AG04450 (cell line): ENCODE results near the gene ASB13. TPM values are rescaled to one million over a fixed set of nuclear protein-coding genes. Genes with fewer than 3 reads are reported as not detected.

Experiments
- CTCF ChIA-PET: fragments of 300-600, 350-600 bp; formaldehyde crosslinking; extraction: SDS; loops from one replicate; lab custom pipeline; 2022; ENCODE audit warnings: antibody characterized with exemption, inconsistent platforms; lab: Charles Lee
- POLR2A ChIA-PET: fragments of 350-600 bp; formaldehyde crosslinking; extraction: SDS; loops from one replicate; lab custom pipeline; 2021; ENCODE audit warnings: antibody characterized with exemption, inconsistent platforms; lab: Yijun Ruan, JAX
- DNase-seq: peaks from one replicate; pipeline ENCODE4 v3.0.0-alpha.2; 2011; ENCODE audit warnings: low read depth, low spot score
- H3K27ac ChIP-seq: one replicate; pipeline ENCODE4 v1.5.1; 2012; ENCODE audit warnings: low read depth, low read length, control low read depth
- H3K27me3 ChIP-seq: one replicate; pipeline ENCODE4 v1.6.0; 2012; ENCODE audit warnings: low read length; ENCODE audit not compliant: control insufficient read depth, insufficient read depth
- H3K4me3 ChIP-seq: 2 replicates; pipeline ENCODE4 v1.5.1; 2011; ENCODE audit warnings: mild to moderate bottlenecking, low read depth, low read length, control low read depth
- H3K9me3 ChIP-seq: 2 replicates; pipeline ENCODE4 v1.5.1; 2012; ENCODE audit warnings: low read length; ENCODE audit not compliant: control insufficient read depth, insufficient read depth
- CTCF ChIP-seq: IDR thresholded peaks from 2 replicates; pipeline ENCODE4 v1.5.1; 2011; ENCODE audit warnings: low read depth, low read length, control low read depth, inconsistent platforms
- polyA plus RNA-seq: library from polyadenylated mRNA; depleted of rRNA; stranded (reverse); fragments of >200 nt; gene quantifications from 2 replicates; pipeline ENCODE4 v1.2.3, GENCODE V29; 2011

The ASB13 gene
- polyA plus RNA-seq, 1 experiment, result 4.0 TPM

GRCh38 chr10:5606864-5607263 lies 59.5 kb downstream of the ASB13 start:
- H3K4me3 ChIP-seq, result no peak overlapping the region
- H3K27ac ChIP-seq, result no peak overlapping the region
- no peaks in the 10 kb centered on the region for H3K27me3 ChIP-seq
- ChIA-PET POLR2A (no interaction called here), CTCF (interaction anchor here (2.0 kb wide), 1 partner anchor 16 kb away, joined by 7 read pairs; no protein-coding TSS in a partner anchor)
- DNase-seq, result no peak
- H3K9me3 ChIP-seq, result peaks cover 14% of the 10 kb centered on the region
- no peak for TF ChIP-seq CTCF

GRCh38 chr10:5606321-5606720 lies 60.1 kb downstream of the ASB13 start:
- Histone ChIP-seq H3K4me3 (no peak overlapping the region), H3K27me3 (no peaks in the 10 kb centered on the region), H3K27ac (no peak overlapping the region), H3K9me3 (peaks cover 14% of the 10 kb centered on the region)
- ChIA-PET CTCF (interaction anchor here (2.0 kb wide), 1 partner anchor 17 kb away, joined by 7 read pairs; no protein-coding TSS in a partner anchor), POLR2A (no interaction called here)
- DNase-seq, result no peak
- no peak for TF ChIP-seq CTCF

- Histone ChIP-seq H3K27me3 (no peaks in the 10 kb centered on the region), H3K27ac (no peak overlapping the region), H3K9me3 (peaks cover 14% of the 10 kb centered on the region), H3K4me3 (no peak overlapping the region)
- no peak for DNase-seq
- POLR2A ChIA-PET, result no interaction called here
- CTCF ChIA-PET, result no interaction called here
- TF ChIP-seq CTCF, result no peak
Measured at GRCh38 chr10:5604961-5605360, 61.4 kb downstream of the ASB13 start.

GRCh38 chr10:5604236-5604925 lies 62.0 kb downstream of the ASB13 start:
- ChIA-PET POLR2A (no interaction called here), CTCF (no interaction called here)
- Histone ChIP-seq H3K27me3 (no peaks in the 10 kb centered on the region), H3K9me3 (peaks cover 14% of the 10 kb centered on the region), H3K4me3 (no peak overlapping the region), H3K27ac (no peak overlapping the region)
- no peak for TF ChIP-seq CTCF
- no peak for DNase-seq

GRCh38 chr10:5603848-5604170 lies 62.6 kb downstream of the ASB13 start:
- peaks cover 14% of the 10 kb centered on the region for H3K9me3 ChIP-seq
- DNase-seq, result no peak
- no peak overlapping the region for H3K4me3 ChIP-seq
- ChIA-PET CTCF (no interaction called here), POLR2A (no interaction called here)
- no peak for TF ChIP-seq CTCF
- H3K27me3 ChIP-seq, result no peaks in the 10 kb centered on the region
- no peak overlapping the region for H3K27ac ChIP-seq
